ENCODE measurements around the gene ABHD16B.

The ABHD16B gene

GRCh38 chr20:63831646-63831992, 29.7 kb upstream of the ABHD16B start:
- no peak for TF ChIP-seq CTCF (IDR thresholded peaks at IDR 0.05; ENCODE audit: low read length)
- TF ChIP-seq EZH2 (IDR thresholded peaks at IDR 0.05; ENCODE audit: borderline replicate concordance, low read length): no peak
- no peak overlapping the region; the same call in 1 of the 2 replicates for H3K4me2 ChIP-seq (ENCODE audit: low read length)
- H2AFZ ChIP-seq (ENCODE audit: low read length): no peak overlapping the region
- H3K9me2 ChIP-seq (ENCODE audit: low read depth, low read length): no peaks in the 10 kb centered on the region
- H3K4me1 ChIP-seq (ENCODE audit: insufficient read depth, low read length, severe bottlenecking): peaks cover 5% of the 10 kb centered on the region
- H3F3A ChIP-seq (ENCODE audit: insufficient read depth, low read length): no peaks in the 10 kb centered on the region
- H3K9ac ChIP-seq (ENCODE audit: low read length): no peak overlapping the region
- H4K20me1 ChIP-seq (ENCODE audit: insufficient read depth, low read length): no peaks in the 10 kb centered on the region
- H3K27me3 ChIP-seq (ENCODE audit: insufficient read depth, low read length): peaks cover 12% of the 10 kb centered on the region
- no peak overlapping the region for H3K27ac ChIP-seq (ENCODE audit: low read depth, low read length, poor library complexity, severe bottlenecking)
- no peaks in the 10 kb centered on the region for H3K9me3 ChIP-seq (ENCODE audit: low read length)
- H3K4me3 ChIP-seq (ENCODE audit: low read depth, low read length, poor library complexity, severe bottlenecking): no peak overlapping the region
- no peaks in the 10 kb centered on the region for H3K79me2 ChIP-seq (ENCODE audit: insufficient read depth, low read length)
- no peaks in the 10 kb centered on the region for H3K36me3 ChIP-seq (ENCODE audit: insufficient read depth, low read length)

- Histone ChIP-seq H3F3A (ENCODE audit: insufficient read depth, low read length) (no peaks in the 10 kb centered on the region), H3K9ac (ENCODE audit: low read length) (no peak overlapping the region), H3K79me2 (ENCODE audit: insufficient read depth, low read length) (no peaks in the 10 kb centered on the region), H3K27ac (ENCODE audit: low read depth, low read length, poor library complexity, severe bottlenecking) (no peak overlapping the region), H2AFZ (ENCODE audit: low read length) (no peak overlapping the region), H3K4me3 (ENCODE audit: low read depth, low read length, poor library complexity, severe bottlenecking) (no peak overlapping the region), H3K4me2 (ENCODE audit: low read length) (no peak overlapping the region), H3K27me3 (ENCODE audit: insufficient read depth, low read length) (peaks cover 9% of the 10 kb centered on the region), H3K9me3 (ENCODE audit: low read length) (no peaks in the 10 kb centered on the region), H3K4me1 (ENCODE audit: insufficient read depth, low read length, severe bottlenecking) (peaks cover 5% of the 10 kb centered on the region), H4K20me1 (ENCODE audit: insufficient read depth, low read length) (no peaks in the 10 kb centered on the region), H3K36me3 (ENCODE audit: insufficient read depth, low read length) (no peaks in the 10 kb centered on the region), H3K9me2 (ENCODE audit: low read depth, low read length) (no peaks in the 10 kb centered on the region)
- TF ChIP-seq CTCF (IDR thresholded peaks at IDR 0.05; ENCODE audit: low read length) (no peak), EZH2 (IDR thresholded peaks at IDR 0.05; ENCODE audit: borderline replicate concordance, low read length) (no peak)
Observed at GRCh38 chr20:63831993-63832686, 29.2 kb upstream of the ABHD16B start.

GRCh38 chr20:63833776-63834490, 27.4 kb upstream of the ABHD16B start:
- Histone ChIP-seq H4K20me1 (ENCODE audit: insufficient read depth, low read length) (no peaks in the 10 kb centered on the region), H3K9ac (ENCODE audit: low read length) (no peak overlapping the region), H3K9me2 (ENCODE audit: low read depth, low read length) (no peaks in the 10 kb centered on the region), H3K27me3 (ENCODE audit: insufficient read depth, low read length) (peaks cover 8% of the 10 kb centered on the region; the same call in 1 of the 2 replicates), H3K36me3 (ENCODE audit: insufficient read depth, low read length) (no peaks in the 10 kb centered on the region), H3K4me2 (ENCODE audit: low read length) (no peak overlapping the region), H3K9me3 (ENCODE audit: low read length) (no peaks in the 10 kb centered on the region), H3K4me3 (ENCODE audit: low read depth, low read length, poor library complexity, severe bottlenecking) (no peak overlapping the region), H3F3A (ENCODE audit: insufficient read depth, low read length) (no peaks in the 10 kb centered on the region), H2AFZ (ENCODE audit: low read length) (no peak overlapping the region), H3K4me1 (ENCODE audit: insufficient read depth, low read length, severe bottlenecking) (peaks cover 5% of the 10 kb centered on the region), H3K27ac (ENCODE audit: low read depth, low read length, poor library complexity, severe bottlenecking) (no peak overlapping the region), H3K79me2 (ENCODE audit: insufficient read depth, low read length) (no peaks in the 10 kb centered on the region)
- no peak for TF ChIP-seq EZH2 (IDR thresholded peaks at IDR 0.05; ENCODE audit: borderline replicate concordance, low read length)
- no peak for TF ChIP-seq CTCF (IDR thresholded peaks at IDR 0.05; ENCODE audit: low read length)
